SJCRH30 (cell line): ENCODE data around the gene REXO1. TPM values are rescaled to one million over a fixed set of nuclear protein-coding genes. Genes with fewer than 3 reads are reported as not detected.

Experiments
- DNase-seq, 2 experiments: peaks; one replicate each; pipeline ENCODE4 v3.0.0-alpha.2; 2015 to 2020
- H3K27ac ChIP-seq: fragments of 250-450 bp; sonication (Bioruptor Pico); 2 replicates; pipeline ENCODE4 v1.5.1; 2020; ENCODE audit warnings: mild to moderate bottlenecking, moderate library complexity
- H3K27me3 ChIP-seq: fragments of 250-450 bp; sonication (Bioruptor Pico); 2 replicates; pipeline ENCODE4 v1.5.1; 2020; ENCODE audit warnings: mild to moderate bottlenecking, moderate library complexity
- H3K36me3 ChIP-seq: fragments of 250-450 bp; sonication (Bioruptor Pico); 2 replicates; pipeline ENCODE4 v1.5.1; 2020; ENCODE audit warnings: mild to moderate bottlenecking, moderate library complexity
- H3K4me1 ChIP-seq: fragments of 250-450 bp; sonication (Bioruptor Pico); 2 replicates; pipeline ENCODE4 v1.5.1; 2020; ENCODE audit warnings: mild to moderate bottlenecking, moderate library complexity
- H3K4me3 ChIP-seq: fragments of 250-450 bp; sonication (Bioruptor Pico); 2 replicates; pipeline ENCODE4 v1.5.1; 2020; ENCODE audit warnings: mild to moderate bottlenecking, moderate library complexity
- H3K9me3 ChIP-seq: fragments of 250-450 bp; sonication (Bioruptor Pico); replicated peaks from 2 replicates; pipeline ENCODE4 v1.5.1; 2020; ENCODE audit warnings: mild to moderate bottlenecking, moderate library complexity
- total RNA-seq: library from RNA; depleted of rRNA; stranded (reverse); fragments of >200 nt; shearing (Covaris generic); gene quantifications from 2 replicates; pipeline ENCODE4 v1.2.3, GENCODE V29; 2014

REXO1 gene
- total RNA-seq, 1 experiment from 2014 or later: 17.7 TPM

DNA sequence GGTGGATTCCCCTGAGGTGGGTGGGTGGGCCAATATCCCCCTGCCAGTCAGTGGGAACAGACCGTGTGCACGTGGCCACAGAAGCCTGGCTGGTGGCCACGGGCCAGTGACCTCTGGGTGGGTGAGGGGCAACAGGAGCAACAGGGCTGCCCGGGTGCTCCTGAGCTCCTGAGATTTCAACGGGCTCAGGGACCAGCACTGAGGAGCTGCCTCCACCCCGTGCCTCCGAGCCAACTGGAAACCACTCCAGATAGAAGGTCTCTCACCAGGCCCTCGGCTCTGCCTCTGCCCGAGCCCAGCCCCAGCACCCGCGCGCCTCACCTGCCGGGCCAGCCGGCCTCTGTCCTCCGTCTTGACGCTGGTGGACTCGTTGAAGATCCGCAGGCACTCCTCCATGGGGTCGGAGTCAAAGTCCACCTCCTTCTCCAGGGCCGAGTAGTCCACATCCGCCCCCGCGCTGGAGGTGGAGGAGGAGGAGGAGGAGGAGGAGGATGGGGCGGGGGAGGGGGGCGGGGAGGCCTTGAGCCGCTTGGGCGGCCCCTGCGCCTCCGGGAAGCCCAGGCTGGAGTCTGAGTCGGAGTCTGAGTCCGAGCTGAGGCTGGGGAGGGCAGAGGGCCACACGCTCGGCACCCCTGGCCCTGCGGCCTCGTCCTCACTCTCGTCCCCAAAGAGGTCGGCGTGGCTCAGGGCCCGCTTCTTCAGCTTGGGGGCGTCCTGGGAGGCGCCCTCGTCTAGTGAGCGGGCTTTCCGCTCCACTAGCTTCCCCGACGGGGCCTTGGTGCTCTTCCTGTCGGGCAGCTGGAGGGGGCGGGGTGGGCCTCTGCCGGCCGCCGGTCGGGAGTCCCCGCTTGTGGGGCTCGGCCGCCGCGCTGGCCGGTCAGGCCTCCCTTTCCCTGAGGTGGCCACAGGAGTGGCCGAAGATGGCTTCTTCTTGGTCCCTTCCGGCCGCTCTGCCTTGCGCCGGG is 21.4 kb downstream of the REXO1 start:
- Histone ChIP-seq H3K4me1 (no peaks in the 10 kb centered on the region), H3K36me3 (peaks cover 8% of the 10 kb centered on the region), H3K4me3 (no peak overlapping the region), H3K9me3 (no peaks in the 10 kb centered on the region), H3K27me3 (no peaks in the 10 kb centered on the region), H3K27ac (no peak overlapping the region)
- DNase-seq: no peak

DNA sequence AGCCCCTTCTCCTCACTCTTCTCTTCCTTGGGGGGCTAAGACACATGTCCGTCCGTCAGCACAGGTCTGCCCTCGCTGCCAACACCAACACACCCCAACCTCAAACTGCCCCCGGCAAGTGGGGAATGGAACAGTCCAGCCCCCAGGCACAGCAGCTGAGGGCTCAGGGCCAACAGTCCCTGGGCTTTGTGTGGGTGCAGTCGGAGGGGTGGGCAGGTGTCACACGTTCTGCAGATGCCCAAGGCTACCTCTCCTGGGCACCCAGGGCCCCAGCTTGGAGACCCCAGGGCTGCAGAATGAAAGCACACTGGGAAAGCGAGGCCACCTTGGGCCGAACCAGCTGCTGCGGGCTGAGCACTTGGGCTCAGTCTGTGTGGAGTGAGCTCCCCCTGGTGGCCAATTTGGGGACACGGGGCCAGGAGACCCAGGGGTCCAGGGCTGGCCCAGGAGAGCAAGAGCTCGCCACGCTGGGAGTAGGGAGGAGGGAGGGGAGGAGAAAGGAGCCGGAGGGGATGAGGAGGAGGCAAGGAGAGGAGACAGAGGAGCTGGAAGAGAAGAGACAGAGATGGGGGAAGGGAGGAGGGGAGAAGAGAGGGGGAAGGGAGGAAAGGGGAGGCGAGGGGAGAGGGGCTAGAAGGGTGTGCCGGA is 22.2 kb downstream of the REXO1 start:
- H3K36me3 ChIP-seq: peaks cover 10% of the 10 kb centered on the region
- no peak overlapping the region for H3K4me3 ChIP-seq

DNA sequence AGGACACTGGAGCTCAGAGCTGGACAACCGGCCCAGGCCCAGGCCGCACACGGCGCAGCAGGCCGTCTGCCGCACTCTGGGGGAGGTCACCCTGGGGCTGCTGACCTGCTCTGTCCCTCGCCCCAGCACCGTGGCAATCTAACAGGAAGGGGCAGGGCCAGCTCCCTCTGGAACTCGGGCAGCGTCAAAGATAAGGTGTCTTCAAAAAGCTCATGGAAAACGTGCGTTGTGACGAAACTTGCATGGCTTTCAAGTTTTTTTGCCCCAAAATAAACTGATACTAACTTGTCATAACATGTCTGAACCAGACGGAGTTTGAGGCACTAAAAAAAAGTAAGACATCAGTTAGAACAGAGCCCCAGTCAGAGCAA is 24.0 kb downstream of the REXO1 start:
- no peaks in the 10 kb centered on the region for H3K27me3 ChIP-seq
- DNase-seq: no peak
- H3K4me1 ChIP-seq: no peaks in the 10 kb centered on the region
- no peaks in the 10 kb centered on the region for H3K9me3 ChIP-seq
- H3K4me3 ChIP-seq: no peak overlapping the region
- H3K36me3 ChIP-seq: peaks cover 12% of the 10 kb centered on the region; the same call in 1 of the 2 replicates
- H3K27ac ChIP-seq: no peak overlapping the region

More for the DNA sequence above, 22.2 kb downstream of the REXO1 start:
- H3K4me1 ChIP-seq: no peaks in the 10 kb centered on the region
- DNase-seq: peak; percentile 69 to 81
- no peaks in the 10 kb centered on the region for H3K9me3 ChIP-seq
- H3K27me3 ChIP-seq: no peaks in the 10 kb centered on the region
- no peak overlapping the region for H3K27ac ChIP-seq

DNA sequence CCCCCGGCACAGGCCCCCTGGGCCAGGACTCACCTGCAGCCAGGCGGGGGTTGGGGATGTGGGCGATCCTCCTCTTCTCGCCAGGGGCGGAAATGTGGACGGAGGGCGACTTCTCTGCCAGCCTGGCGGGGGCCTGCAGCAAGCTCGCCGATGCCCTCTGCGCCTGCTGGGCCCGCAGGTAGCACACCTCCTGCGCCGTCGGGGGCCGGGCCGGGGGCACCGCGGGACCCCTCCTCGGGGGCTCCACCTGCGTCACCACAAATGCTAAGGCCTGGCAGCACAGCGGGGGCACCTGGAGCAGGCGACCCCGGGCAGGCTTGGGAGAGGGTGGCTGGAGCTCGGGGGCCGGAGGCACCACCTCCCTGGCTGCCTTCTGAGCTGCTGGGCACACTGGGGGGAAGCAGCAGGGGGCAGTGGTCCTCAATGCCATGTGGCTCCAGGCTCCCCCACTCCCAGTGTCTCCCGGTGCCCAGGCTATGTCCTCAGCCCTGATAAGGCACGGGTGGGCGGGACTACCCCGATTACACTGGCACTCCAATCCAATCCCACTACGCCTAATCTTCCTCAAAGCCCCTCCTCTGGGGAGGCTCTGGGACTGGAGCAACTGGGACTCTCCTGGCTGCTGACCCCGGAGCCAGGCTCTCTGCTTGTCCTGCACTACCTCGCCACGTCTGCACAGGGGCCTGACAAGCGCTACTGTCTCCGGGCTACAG is 24.6 kb downstream of the REXO1 start:
- no peak for DNase-seq
- Histone ChIP-seq H3K27me3 (no peaks in the 10 kb centered on the region), H3K36me3 (peaks cover 12% of the 10 kb centered on the region; the same call in 1 of the 2 replicates), H3K4me3 (no peak overlapping the region), H3K27ac (no peak overlapping the region), H3K4me1 (no peaks in the 10 kb centered on the region), H3K9me3 (no peaks in the 10 kb centered on the region)

DNA sequence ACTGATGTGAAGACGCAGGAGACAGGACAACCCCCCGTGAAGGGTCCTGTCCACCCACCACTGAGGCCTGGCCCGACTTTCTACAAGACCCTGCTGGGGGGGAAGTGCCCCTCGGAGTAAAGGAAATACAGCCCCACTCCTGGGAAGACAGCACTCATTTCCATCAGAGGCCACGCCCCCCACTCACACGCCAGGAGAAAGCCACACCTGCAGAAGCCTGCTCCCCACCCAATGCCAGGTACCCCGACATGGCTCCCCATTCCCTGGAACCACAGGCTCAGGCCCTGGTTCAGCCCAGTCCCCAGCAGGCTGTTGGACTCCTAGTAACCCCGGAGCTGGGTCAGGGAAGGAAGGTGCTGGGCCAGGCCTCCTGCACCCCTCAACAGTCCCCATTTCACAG is 25.3 kb downstream of the REXO1 start:
- H3K36me3 ChIP-seq: peaks cover 12% of the 10 kb centered on the region; the same call in 1 of the 2 replicates

DNA sequence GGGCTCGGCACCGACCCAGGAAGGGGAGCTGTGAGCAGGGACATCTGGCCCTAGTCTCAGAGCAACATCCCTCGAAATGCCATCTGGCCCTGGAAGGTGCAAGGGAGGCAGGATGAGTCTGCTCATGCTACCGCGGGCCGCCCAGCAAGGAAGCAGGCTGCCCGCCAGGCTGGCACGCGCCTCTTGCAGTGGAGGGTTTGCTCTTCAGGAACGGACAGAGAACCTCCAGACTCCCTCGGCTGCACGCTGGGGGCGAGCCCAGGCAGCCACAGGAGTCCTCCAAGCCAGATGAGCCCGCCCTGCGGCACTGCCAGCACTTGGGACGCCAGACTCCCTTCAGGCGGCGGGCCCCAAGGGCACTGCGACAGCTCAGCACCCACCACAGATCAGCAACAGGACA is 26.1 kb downstream of the REXO1 start:
- H3K4me3 ChIP-seq: no peak overlapping the region
- DNase-seq: no peak
- H3K27ac ChIP-seq: no peak overlapping the region
- H3K27me3 ChIP-seq: no peaks in the 10 kb centered on the region
- no peaks in the 10 kb centered on the region for H3K9me3 ChIP-seq
- peaks cover 12% of the 10 kb centered on the region; the same call in 1 of the 2 replicates for H3K36me3 ChIP-seq
- H3K4me1 ChIP-seq: no peaks in the 10 kb centered on the region

More for the DNA sequence above, 25.3 kb downstream of the REXO1 start:
- Histone ChIP-seq H3K4me1 (no peaks in the 10 kb centered on the region), H3K9me3 (no peaks in the 10 kb centered on the region), H3K27ac (no peak overlapping the region), H3K4me3 (no peak overlapping the region), H3K27me3 (no peaks in the 10 kb centered on the region)
- no peak for DNase-seq

DNA sequence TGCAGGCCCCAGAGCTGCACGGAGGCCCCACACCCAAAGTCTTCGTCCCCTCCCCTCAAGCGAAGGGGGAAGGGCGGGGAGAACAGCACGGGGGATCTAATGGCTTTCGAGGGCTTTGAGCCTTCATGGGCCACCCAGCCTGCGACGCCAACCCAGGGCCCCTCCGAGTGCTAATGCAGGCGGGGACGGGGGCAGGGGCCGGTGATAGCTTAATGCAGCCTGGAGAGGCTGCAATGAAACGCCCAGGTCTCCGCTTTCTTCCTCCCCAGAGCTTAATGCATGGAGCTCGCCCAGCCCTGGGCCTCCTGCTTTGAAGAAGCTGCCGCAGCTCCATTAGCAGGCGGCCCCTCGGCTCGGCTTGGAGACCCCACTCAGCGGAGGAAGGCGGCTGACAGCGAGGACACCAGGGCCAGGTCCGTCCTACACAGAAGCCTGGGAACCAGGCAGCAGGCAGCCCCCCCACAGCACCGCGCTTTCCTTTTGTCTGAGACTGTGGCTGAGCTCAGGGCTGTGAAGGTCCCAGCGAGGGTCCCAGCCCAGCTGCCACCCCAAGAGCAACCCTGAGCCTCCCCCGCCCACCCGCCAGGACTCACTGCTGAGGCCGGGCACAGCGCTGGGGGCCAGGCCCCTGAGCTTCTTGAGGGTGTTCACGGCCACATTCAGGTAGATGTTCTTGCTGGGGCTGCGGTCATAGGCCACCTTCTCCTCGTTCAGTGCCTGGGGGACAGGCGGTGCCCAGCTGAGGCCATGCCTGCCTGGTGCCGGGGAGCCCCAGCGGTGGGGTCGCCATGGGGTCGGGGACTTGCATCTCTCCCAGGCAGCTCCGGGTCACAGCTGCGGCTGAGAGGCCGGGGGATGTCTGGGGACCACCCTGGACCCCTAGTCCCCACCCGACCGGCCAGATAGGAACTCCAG is 28.7 kb downstream of the REXO1 start:
- Histone ChIP-seq H3K36me3 (peaks cover 19% of the 10 kb centered on the region; the same call in 1 of the 2 replicates), H3K4me1 (no peaks in the 10 kb centered on the region), H3K27ac (no peak overlapping the region), H3K27me3 (no peaks in the 10 kb centered on the region), H3K9me3 (no peaks in the 10 kb centered on the region), H3K4me3 (no peak overlapping the region)
- no peak for DNase-seq

DNA sequence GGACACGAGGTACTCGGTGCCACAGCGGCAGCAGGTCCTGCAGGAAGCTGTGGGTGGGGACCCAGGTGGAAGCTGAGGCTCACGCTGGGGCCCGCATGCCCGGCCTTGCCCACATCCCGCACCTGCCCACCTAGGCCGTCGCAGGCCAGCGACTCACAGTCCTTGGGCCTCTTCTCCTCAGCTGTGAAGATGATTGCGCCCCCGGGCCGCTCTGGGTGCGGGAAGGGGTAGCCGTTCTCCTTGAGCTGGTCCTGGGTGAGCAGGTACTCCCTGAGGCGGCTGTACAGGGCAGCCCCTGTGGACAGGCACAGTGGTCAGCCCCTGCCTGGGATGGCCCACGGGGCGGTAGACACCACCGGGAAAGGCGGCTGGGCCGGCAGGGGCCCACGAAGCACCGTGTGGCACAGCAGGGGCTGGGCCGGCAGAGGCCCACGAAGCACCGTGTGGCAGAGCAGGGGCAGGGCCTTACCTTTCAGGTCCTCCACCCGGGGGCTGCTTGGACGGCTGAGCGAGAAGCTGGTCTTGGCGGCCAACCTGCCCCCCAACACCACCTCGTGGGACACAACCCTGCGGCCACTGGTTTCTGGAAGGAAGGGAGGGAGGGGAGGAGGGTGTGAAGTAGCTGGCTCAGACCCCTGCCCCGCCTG is 29.6 kb downstream of the REXO1 start:
- DNase-seq: no peak

DNA sequence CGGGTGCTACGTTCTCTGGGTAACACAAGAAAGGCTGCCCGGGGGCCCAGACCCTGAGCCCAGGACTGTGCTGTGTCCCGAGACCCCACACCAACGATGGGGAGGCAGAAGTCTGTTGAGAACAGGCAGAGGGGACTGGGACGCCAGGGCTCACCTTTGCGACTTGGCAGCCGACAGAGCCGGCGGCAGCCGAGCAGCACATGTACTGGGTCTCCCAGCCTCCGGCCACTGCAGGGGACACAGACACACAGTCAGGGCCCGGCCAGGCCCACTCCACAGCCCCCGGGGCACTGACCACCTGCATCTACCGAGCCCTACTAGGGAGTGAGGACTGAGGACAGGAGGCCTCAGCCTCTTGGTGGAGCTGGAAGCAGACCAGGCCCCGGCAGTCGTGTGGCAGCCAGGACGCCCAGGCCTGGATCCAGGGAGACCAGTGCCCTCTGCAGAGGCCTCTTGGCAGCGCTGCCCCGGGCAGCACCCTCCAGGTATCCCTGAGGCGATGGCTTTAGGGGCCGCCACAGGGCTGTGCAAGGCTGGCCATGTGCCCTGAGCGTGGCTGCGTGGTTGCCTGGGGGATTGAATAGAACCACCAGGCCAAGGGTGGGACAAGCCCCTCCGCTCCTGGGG is 30.6 kb downstream of the REXO1 start:
- H3K9me3 ChIP-seq: no peaks in the 10 kb centered on the region
- H3K27ac ChIP-seq: no peak overlapping the region
- H3K4me3 ChIP-seq: no peak overlapping the region
- H3K4me1 ChIP-seq: peaks cover 2% of the 10 kb centered on the region; the same call in 1 of the 2 replicates
- no peaks in the 10 kb centered on the region for H3K27me3 ChIP-seq
- no peak for DNase-seq
- H3K36me3 ChIP-seq: peaks cover 19% of the 10 kb centered on the region; the same call in 1 of the 2 replicates

More for the DNA sequence above, 29.6 kb downstream of the REXO1 start:
- Histone ChIP-seq H3K9me3 (no peaks in the 10 kb centered on the region), H3K36me3 (peaks cover 19% of the 10 kb centered on the region; the same call in 1 of the 2 replicates), H3K27ac (no peak overlapping the region), H3K4me3 (no peak overlapping the region), H3K27me3 (no peaks in the 10 kb centered on the region), H3K4me1 (peaks cover 2% of the 10 kb centered on the region; the same call in 1 of the 2 replicates)

DNA sequence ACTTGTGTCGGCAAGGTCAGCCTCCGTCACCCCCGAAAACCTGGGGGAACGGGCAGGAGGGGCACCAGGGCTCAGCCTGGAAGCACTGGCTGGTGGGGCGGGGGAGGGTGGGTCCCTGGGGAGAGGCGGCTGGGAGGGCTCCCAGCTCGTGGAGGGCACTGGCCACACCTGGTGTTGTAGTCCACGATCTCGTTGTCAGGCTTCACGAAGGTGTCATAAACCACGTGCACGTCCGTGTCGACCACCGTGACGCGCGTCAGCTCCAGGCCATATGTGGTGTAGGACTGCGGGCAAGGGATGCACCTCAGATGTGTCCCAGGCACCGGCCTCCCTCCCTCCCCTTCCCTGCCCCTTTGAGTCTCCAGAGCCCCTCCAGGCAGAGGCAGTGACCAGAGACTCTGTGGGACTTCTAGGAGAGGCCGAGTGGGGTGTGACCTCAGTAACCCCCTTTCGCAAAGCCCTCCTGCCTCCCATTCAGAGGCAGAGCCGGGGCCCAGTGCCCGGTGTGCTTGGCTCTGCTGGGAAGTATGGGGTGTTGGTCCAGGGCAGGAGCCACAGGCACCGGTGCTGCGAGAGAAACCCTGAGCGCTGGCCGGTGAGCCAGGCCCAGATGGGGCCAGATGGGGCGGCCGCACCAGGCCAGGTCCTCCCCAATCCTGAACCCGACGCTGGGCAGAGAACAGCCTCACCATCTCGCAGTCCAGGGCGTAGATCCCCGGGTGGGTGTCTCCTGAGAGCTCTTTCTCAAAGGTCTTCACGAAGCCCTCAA is 31.6 kb downstream of the REXO1 start:
- Histone ChIP-seq H3K36me3 (peaks cover 17% of the 10 kb centered on the region; the same call in 1 of the 2 replicates), H3K4me1 (peaks cover 2% of the 10 kb centered on the region; the same call in 1 of the 2 replicates), H3K27me3 (no peaks in the 10 kb centered on the region), H3K4me3 (no peak overlapping the region), H3K9me3 (no peaks in the 10 kb centered on the region), H3K27ac (no peak overlapping the region)
- no peak for DNase-seq

DNA sequence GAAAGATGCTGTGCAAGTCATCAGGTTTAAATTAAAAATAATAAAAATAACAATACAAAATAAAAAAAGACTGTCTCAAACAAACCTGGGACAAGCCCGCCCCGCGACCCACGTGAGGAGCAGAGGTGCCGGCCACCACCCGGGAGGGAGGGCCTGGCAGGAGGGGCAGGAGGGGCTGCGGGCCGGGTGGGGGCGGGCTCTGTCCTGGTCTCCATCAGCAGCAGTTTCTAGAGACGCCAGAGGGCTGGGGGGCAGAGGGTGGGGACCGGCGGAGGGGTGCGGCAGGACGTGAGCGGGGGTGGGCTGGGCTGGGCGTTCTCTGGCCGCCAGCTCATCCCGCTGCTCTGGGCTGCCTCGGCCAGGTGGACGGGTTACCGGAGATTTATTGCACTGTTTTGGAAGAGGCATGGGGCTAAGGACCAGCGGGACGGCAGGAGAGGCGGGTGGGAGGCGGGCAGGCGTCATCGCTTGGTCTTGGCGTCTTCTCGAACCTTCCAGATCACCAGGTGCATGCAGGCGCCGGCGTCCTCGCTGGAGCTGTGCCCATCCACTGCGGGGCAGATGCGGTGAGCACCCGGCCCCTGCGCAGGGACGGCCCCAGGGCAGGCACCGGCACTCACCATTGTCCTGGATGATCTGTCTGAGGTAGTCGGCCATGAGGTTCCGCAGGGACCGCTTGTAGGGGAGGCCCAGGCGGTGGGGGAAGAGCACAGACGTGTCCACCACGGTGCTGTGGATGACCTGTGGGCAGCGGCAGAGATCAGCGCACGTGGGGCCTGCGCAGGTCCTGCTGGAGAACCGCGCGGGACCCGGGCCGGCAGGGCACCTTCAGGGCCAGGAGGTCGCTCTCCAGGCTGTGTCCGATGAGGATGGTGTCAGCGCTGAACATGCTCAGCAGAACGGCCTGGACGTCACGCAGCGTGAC is 32.4 kb downstream of the REXO1 start:
- H3K27ac ChIP-seq: no peak overlapping the region
- peaks cover 2% of the 10 kb centered on the region; the same call in 1 of the 2 replicates for H3K4me1 ChIP-seq
- no peaks in the 10 kb centered on the region for H3K9me3 ChIP-seq
- no peak overlapping the region for H3K4me3 ChIP-seq
- DNase-seq: no peak
- peaks cover 16% of the 10 kb centered on the region; the same call in 1 of the 2 replicates for H3K36me3 ChIP-seq
- H3K27me3 ChIP-seq: no peaks in the 10 kb centered on the region
